ENCODE results near the gene NDUFAF7.
A peak's percentile ranks its signal among the peaks of the same experiment; 100 is the strongest.

Gene NDUFAF7

GRCh38 chr2:37226863-37227262 lies 4.6 kb upstream of the NDUFAF7 start:
- no peak for DNase-seq
- Histone ChIP-seq H3K4me3 (ENCODE audit: low read depth, low read length) (no peak overlapping the region), H3K36me3 (peaks cover 73% of the 10 kb centered on the region), H3K27ac (peak overlapping the region; percentile 16), H3K27me3 (ENCODE audit: insufficient read depth, low read depth, severe bottlenecking) (no peaks in the 10 kb centered on the region), H3K9me3 (ENCODE audit: severe bottlenecking) (no peaks in the 10 kb centered on the region)
- no peak for TF ChIP-seq CTCF (IDR thresholded peaks at IDR 0.05; ENCODE audit: low read depth, low read length)

GRCh38 chr2:37228788-37229187 lies 2.7 kb upstream of the NDUFAF7 start:
- Histone ChIP-seq H3K27me3 (ENCODE audit: insufficient read depth, low read depth, severe bottlenecking) (no peaks in the 10 kb centered on the region), H3K36me3 (peaks cover 53% of the 10 kb centered on the region), H3K9me3 (ENCODE audit: severe bottlenecking) (no peaks in the 10 kb centered on the region), H3K27ac (no peak overlapping the region), H3K4me3 (ENCODE audit: low read depth, low read length) (no peak overlapping the region)
- DNase-seq = no peak
- TF ChIP-seq CTCF (IDR thresholded peaks at IDR 0.05; ENCODE audit: low read depth, low read length) = no peak

- H3K27me3 ChIP-seq (ENCODE audit: insufficient read depth, low read depth, severe bottlenecking) = no peaks in the 10 kb centered on the region
- H3K27ac ChIP-seq = peak overlapping the region; percentile 88
- no peak for TF ChIP-seq CTCF (IDR thresholded peaks at IDR 0.05; ENCODE audit: low read depth, low read length)
- H3K36me3 ChIP-seq = peaks cover 43% of the 10 kb centered on the region
- peak overlapping the region; percentile 89 for H3K4me3 ChIP-seq (ENCODE audit: low read depth, low read length)
- H3K9me3 ChIP-seq (ENCODE audit: severe bottlenecking) = no peaks in the 10 kb centered on the region
- DNase-seq = no peak
Measured at GRCh38 chr2:37230581-37230980, 877 bp upstream of the NDUFAF7 start.

GRCh38 chr2:37232131-37232933 lies 874 bp downstream of the NDUFAF7 start:
- no peak for TF ChIP-seq CTCF (IDR thresholded peaks at IDR 0.05; ENCODE audit: low read depth, low read length)
- Histone ChIP-seq H3K4me3 (ENCODE audit: low read depth, low read length) (peak overlapping the region; percentile 89), H3K36me3 (peaks cover 49% of the 10 kb centered on the region), H3K27ac (peak overlapping the region; percentile 88), H3K9me3 (ENCODE audit: severe bottlenecking) (no peaks in the 10 kb centered on the region), H3K27me3 (ENCODE audit: insufficient read depth, low read depth, severe bottlenecking) (no peaks in the 10 kb centered on the region)
- peak; percentile 29 for DNase-seq

GRCh38 chr2:37243435-37243834 lies 12.0 kb downstream of the NDUFAF7 start:
- Histone ChIP-seq H3K4me3 (ENCODE audit: low read depth, low read length) (no peak overlapping the region), H3K27ac (no peak overlapping the region), H3K27me3 (ENCODE audit: insufficient read depth, low read depth, severe bottlenecking) (no peaks in the 10 kb centered on the region), H3K36me3 (peaks cover 74% of the 10 kb centered on the region), H3K9me3 (ENCODE audit: severe bottlenecking) (no peaks in the 10 kb centered on the region)
- DNase-seq = no peak
- no peak for TF ChIP-seq CTCF (IDR thresholded peaks at IDR 0.05; ENCODE audit: low read depth, low read length)

GRCh38 chr2:37244017-37244416 lies 12.6 kb downstream of the NDUFAF7 start:
- Histone ChIP-seq H3K4me3 (ENCODE audit: low read depth, low read length) (no peak overlapping the region), H3K27me3 (ENCODE audit: insufficient read depth, low read depth, severe bottlenecking) (no peaks in the 10 kb centered on the region), H3K9me3 (ENCODE audit: severe bottlenecking) (no peaks in the 10 kb centered on the region), H3K27ac (no peak overlapping the region), H3K36me3 (peaks cover 80% of the 10 kb centered on the region)
- DNase-seq = no peak
- TF ChIP-seq CTCF (IDR thresholded peaks at IDR 0.05; ENCODE audit: low read depth, low read length) = no peak

All from WERI-Rb-1 (cell line).